Stromal cell of bone marrow (primary cell): Measurements from ENCODE around the gene SMYD4.
"Not testable (repeated sequence)": the region's sequence is repeated elsewhere in the genome, so short reads cannot be mapped to it uniquely, and the experiment has no call there.

ENCODE experiments used
- DNase-seq: peaks from one replicate; pipeline ENCODE4 v3.0.0-alpha.2; 2012; ENCODE audit warnings: low read depth

The SMYD4 gene

DNA sequence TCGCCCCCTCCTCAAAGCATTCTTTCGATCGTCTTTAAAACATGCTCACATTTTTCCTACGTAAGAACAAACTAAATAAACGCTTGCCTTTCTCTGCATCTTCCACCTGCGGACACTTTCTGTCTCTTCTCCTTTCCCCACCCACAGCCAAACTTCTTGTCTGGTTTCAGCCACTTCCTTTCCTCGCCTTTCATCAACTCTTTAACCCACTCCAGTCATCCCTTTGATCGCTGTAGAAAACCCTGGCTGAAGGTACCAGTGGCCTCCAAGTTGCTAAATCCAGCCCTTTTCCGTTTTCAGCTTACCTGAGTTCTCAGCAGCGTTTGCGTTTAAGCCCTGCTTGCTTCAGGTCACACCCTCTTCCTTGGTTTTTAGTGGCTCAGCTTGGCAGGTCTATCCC lies 586 bp upstream of the SMYD4 start:
- DNase-seq, result no peak

DNA sequence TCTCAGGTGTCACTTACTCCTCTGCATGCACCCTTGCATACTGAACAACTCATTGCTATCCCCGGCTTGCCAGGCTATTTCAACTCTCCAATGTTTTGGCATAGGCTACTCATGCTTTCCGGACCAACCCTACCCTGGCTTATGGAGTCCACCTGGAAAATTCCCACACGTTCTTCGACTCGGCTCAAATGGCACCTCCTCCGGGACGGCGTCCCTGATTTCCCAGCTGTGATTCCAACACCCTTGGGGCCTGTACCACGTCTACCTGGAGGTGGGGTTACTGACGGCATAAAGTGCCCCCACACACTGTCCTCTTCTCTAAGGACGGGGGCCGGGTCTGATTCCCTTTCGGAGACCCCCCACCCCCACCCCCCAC lies 498 bp downstream of the SMYD4 start:
- DNase-seq, result no peak

DNA sequence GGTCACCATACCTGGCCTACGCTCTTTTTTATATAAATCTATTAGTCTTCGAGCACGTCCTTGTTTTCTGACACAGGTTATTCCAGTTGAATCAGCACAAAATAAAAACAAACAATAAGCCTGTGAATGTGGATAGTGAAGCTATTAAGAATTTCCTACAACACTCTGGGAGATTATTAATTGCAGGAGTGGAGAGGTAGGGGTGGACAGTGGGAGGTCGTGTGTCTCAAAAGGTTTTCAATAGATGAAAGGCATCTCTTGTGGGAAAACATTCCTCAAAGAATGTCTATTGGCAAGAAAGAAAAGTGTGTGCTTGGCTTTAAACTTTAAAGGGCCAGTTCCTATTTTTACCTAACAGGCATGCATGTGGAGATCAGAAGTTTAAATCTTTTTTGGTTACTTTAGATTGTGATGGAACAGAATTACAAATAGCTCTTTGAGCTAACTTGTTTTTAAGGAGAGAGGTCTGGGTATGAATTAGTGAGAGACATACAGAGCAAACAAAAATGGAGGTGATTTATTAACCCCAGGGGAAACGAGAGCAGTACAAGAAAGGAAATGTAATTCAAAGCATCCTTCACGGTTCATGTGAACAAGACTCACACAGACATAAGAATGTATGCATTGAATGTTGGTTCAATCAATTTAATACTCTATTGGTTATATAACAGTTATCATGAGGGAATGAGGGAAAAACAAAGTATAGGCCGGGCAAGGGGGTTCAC lies 9.0 kb downstream of the SMYD4 start:
- no peak for DNase-seq

DNA sequence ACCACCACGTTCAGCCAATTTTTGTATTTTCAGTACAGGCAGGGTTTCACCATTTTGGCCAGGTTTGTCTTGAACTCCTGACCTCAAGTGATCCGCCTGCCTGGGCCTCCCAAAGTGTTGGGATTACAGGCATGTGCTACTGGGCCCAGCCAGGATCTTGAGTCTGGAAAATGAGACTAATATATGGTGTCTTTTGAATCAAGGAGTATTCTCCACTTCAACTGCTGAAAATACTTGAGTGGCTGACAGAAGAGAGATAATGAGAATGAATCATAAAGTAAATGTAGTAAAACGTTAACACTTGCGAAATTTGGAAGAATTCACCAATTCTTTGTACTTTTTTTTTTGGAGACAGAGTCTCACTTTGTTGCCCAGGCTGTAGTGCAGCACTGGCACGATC lies 16.6 kb downstream of the SMYD4 start:
- no peak for DNase-seq

DNA sequence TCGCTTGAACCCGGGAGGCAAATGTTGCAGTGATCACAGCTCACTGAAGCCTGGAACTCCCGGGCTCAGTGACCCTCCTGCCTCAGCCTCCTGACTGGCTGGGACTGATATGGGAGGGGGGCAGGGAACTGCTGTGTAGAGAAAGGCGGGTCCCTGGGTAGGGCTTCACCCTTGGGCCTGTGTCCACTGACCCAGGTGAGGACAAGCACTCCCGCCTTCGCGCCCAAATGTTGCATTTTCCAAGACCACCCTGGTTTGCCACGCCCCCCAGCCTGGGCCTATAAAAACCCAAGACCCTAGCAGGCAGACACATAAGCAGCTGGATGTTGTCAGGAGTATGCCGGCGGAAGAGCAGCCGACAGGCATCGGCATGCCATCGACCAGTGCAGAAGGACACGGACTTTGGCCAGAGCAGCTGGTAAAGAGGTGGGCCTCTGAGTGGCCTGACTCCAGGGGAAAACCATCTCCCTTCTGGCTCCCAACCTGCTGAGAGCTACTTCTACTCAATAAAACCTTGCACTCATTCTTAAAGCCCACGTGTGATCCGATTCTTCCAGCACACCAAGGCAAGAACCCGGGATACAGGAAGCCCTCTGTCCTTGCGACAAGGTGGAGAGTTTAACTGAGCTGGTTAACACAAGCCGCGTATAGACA lies 19.1 kb downstream of the SMYD4 start:
- DNase-seq, result no peak

DNA sequence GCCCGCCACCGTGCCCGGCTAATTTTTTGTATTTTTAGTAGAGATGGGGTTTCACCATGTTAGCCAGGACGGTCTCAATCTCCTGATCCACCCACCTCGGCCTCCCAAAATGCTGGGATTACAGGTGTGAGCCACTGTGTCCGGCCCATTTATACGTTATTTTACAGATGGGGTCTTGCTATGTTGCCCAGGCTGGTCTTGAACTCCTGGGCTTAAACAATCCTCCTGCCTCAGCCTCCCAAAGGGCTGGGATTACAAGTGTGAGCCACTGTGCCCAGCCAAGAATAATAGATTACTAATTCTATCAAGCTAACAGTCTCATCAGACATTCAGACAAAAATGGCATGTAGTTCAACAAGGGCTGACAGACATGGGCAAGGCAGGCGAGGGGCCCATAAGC lies 19.9 kb downstream of the SMYD4 start:
- not testable (repeated sequence) for DNase-seq

DNA sequence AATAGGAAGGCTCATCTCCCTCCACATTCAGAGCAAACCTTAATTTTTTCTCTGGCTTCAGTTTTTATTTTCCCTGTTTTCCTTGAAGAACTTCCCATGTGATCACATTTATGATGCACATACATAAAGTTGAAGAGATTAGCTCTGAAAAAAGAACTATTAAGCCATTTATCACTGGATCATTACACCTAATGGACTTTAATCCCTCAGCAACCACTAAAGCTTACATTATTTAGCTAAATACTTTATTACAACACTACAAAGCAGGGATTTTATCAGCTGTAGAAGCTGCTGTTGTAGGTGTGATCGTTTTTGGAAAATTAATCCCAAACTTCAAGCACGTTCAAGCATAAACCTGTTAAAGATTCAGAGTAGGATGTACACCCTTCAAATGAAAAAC lies 21.1 kb downstream of the SMYD4 start:
- no peak for DNase-seq

DNA sequence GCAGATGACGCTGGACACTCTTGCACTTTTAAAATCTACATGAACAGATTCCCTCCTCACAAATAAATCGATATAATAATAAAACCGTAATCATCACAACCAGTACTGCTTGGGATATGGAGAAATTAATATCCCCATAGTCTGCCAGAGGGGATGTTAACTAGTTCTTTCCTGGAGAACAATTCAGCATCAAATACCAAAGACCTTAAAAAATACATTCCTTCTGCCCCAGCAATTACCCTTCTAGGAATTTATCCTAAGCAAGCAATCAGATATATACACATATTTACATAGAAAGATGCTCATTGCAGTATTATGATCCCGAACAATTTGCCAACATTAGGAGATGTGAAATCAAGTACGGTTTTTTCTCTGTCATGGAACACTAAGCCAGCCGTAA lies 21.8 kb downstream of the SMYD4 start:
- no peak for DNase-seq

DNA sequence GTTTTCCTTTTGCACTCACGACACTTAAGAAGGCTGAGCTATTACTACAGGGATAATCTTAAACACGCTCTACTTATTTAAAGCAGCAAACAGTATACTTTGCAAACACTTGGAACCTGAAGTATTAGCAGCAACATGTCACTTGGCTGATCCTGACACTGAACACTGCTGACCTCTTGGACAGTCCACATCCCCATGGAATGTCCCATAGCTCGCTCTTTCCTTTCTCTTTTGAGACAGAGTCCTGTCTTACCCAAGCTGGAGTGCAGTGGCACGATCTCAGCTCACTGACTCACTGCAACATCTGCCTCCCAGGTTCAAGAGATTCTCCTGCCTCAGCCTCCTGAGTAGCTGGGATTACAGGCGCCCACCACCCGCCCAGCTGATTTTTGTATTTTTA lies 26.4 kb downstream of the SMYD4 start:
- no peak for DNase-seq

DNA sequence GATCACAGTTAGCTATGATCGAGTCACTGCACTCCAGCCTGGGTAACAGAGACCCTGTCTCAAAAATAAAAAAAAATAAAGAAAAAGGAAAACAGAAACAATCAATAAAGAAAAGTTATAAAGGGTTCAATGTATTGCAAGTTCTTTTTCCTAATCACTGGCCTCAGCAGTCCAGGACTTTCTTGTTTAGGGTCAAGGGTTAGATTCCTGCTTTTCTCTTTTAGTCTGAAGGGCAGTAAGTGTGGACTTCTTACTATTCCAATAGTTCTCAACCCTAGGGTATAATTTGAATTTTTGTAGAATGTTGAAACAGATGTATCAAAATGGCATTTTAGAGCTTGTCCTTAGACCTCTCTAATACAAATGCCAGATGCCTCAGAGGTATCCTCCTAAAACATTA lies 27.3 kb downstream of the SMYD4 start:
- no peak for DNase-seq

DNA sequence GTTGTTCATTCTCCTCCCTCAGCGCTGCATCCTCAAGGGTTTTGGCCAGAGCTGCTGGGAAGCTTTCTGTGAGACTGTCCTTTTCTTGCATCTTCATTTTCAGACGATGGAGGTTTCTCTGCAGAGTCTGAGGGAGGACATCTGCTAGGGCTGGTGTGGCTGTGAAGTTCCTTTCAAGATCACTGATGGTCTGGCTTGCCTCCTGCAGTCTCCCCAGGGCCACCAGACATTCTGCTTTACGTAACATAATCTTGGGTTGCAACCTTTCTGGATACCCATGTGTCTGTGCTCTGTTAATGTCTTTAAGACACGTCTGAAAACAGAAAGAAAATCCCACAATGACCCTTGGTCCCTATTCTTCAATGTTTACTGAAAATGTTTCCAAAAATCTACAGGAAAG lies 29.0 kb downstream of the SMYD4 start:
- DNase-seq, result no peak

DNA sequence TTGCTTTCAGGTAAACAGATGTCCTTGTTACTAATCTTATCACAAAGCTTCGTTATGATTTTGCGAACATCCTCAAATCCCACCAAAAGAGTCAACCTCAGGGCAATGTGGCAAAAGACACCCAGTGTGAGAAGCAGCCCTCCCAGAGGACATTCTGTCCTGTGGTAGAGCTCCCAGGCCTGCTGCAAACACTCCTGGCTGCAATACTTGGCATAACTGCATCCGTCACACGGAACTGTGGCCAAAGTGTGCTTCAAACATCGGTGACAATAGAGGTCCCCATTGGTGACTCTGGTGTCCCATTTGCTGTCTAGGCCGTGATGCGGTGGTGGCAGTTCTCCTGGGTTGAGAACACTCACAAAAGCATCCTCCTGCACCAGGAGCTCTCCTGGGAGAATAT lies 29.5 kb downstream of the SMYD4 start:
- DNase-seq, result no peak

DNA sequence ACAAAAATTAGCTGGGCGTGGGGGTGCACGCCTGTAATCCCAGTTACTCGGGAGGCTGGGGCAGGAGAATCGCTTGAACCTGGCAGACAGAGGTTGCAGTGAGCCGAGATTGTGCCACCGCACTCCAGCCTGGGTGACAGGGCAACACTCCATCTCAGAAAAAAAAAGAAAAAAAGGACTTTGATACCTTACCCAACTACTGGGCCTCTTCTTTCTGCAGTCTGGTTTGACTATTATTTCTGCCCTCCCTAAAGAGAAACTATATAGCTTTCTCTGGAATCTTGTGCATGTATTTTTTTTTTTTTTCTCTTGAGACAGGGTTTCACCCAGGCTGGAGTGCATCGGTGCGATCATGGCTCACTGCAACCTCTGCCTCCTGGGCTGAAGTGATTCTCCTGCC lies 31.9 kb downstream of the SMYD4 start:
- DNase-seq, result not testable (repeated sequence)

DNA sequence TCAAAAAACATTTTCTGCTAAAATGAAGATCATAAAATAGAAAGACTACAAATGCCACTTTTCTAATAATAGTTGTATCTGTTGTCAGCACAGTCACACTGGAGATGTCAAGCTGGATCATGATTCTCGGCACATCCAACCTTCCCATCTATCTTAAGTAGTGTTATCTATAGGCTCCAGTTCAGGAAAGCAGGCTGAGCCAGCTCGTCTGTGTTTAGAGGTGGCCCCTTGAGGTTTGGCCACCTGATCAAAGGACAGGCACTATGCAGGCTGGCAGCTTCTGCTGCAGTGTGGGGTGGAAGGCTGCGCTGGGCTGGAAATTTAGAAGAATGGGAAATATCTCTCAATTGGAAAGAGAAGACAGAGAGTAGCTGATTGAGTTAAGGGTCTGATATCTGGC lies 32.4 kb downstream of the SMYD4 start:
- no peak for DNase-seq

DNA sequence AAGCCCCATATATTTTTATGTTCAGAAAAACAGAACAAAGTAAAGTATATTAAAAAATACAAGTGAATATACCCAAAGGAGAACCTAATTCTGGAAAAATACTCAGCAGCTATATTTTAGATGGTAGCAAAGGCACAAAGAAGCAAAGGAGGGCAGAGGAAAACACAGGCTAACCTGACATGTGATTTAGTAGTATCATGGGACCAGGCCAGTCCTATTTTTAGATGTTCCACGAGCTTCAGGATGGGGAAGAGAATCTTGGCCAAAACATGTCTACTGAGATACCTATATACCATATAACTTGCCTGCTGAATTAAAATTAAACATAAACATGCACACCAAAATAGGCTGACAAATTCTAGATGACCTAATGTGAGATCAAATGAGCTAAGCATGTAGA lies 32.9 kb downstream of the SMYD4 start:
- DNase-seq, result no peak

DNA sequence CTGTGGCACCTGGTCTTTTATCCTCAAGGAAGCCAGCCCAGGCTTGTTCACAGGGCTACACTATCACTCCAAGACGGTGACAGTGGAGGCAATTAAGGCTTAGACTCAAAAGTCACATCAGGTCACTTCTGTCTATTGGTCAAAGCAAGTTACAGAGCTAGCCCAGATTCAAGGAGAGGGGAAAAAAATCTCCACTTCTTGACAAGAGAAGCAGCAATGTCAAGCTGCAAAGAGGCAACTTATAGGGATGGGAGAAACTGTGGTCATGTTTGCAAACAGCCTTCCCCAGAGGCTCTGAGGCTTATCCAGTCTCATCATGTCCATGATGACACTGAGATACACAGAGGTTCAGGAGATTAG lies 36.3 kb downstream of the SMYD4 start:
- DNase-seq, result no peak

DNA sequence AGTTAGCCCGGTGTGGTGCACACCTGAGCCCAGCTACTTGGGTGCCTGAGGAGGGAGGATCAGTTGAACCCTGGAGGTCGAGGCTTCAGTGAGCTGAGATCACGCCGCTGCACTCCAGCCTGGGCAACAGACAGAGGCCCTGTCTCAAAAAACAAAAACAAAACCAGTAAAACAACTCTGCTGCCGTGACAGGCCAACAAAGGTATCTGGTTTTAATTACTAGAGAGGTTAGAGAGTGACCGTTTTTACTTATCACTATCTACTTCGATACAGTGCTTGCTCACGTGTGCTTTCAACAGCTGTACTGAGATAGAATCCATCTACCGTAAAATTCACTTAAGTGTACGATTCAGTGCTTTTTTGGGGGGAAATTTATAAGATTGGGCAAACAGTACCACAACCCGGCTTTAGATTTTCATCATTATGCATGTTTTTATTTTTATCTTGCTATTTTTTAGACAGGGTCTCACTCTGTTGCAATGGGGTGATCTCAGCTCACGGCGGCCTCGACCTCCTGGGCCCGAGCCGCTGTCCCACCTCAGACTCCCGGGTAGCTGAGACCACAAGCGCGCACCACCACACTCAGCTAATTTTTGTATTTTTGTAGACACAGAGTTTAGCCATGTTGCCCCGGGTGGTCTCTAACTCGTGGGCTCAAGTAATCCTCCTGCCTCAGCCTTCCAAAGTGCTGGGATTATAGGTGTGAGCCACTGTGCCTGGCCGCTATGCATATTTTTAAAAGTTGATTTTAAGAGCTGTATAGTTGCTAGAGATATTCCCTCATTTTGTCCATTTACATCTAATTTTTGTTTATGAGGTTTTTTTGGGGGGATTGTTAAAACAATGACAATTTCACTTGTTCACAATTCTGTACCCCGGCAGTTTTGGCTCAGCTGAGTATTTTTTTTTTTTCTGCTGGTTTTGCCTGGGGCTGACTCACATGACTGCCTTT lies 36.9 kb downstream of the SMYD4 start:
- no peak for DNase-seq

DNA sequence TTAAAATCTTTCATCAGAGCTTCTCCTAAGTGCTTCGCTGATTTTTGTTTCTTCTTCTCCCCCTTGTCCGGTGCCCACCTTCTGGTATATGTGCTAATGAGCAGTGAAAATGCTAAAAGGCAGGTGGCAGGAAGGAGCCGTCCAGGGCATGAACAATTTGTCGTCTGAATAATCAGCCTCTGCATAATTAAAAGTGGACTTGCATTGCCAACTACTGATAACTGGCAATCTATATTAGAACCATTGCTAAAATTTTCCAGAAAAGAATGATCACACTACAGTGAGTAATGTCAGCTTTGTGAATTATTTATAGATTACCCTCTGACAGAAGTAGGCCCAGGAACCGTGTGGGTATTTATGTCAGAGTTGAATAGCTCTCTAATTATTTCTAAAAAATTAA lies 39.8 kb downstream of the SMYD4 start:
- DNase-seq, result no peak

DNA sequence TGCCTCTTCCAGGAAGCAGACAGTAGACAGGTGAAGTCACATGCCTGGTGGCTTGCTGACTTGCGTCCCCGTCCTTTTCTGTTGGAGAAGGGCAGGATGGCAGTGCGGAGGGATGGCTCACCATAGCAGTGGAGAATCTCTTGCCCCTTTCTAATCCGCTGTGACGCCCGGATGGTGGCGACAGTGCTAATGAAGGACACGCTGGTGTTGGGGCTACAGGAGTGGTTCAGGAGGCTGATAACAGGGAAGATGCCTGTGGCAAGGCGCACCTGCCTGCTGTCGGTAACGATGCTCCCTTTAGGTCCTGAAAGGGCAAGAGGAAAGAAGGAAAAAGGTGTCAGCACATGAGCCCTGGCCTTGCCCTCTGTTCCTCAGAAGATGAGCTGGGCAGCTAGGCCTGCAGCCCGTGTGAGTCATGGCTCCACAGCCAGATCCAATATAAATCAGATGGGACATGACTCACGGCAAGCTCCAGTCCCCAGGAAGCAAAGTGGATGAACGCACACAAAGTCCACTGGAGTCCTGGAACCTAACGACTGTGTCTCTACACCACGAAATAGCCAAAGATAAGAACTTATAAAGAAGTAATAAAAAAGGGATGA lies 42.3 kb downstream of the SMYD4 start:
- peak; percentile 93 for DNase-seq

DNA sequence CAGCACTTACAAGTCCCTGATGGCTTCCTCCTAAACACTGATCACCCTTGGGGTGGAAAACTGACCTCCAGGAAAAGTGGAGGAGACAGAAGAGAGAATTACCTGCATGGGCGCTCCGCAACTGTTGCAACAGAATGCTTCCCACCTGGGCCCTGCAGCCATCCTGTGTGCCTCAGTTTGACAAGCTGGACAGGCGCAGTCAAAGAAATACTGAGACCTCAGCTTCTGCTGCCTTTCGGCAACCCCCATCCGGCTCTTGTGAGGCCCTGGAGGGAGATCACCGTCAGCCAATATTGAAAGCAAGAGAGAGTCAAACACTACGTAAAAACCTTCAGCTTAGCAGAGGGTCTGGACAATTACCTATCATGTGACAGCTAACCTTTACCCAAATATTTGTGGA lies 43.0 kb downstream of the SMYD4 start:
- no peak for DNase-seq

DNA sequence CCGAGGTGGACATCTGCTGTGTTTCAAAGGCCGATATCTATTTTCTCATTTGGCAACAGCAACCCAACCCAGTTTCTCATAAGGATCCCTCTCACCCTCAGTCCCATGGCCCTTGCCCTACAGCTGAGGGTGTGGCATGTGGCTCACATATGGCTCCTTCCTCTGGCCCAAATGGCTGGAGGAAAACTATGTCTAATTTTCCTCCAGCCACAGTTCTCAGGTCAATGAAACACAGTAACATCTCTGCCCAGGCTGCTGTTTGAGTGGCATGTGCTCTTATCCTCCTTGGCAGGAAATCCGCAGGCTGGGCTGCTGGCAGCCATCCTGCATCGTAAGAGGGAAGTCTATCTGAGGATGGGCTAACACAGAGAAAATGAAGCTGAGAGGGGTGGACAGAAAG lies 43.8 kb downstream of the SMYD4 start:
- no peak for DNase-seq

DNA sequence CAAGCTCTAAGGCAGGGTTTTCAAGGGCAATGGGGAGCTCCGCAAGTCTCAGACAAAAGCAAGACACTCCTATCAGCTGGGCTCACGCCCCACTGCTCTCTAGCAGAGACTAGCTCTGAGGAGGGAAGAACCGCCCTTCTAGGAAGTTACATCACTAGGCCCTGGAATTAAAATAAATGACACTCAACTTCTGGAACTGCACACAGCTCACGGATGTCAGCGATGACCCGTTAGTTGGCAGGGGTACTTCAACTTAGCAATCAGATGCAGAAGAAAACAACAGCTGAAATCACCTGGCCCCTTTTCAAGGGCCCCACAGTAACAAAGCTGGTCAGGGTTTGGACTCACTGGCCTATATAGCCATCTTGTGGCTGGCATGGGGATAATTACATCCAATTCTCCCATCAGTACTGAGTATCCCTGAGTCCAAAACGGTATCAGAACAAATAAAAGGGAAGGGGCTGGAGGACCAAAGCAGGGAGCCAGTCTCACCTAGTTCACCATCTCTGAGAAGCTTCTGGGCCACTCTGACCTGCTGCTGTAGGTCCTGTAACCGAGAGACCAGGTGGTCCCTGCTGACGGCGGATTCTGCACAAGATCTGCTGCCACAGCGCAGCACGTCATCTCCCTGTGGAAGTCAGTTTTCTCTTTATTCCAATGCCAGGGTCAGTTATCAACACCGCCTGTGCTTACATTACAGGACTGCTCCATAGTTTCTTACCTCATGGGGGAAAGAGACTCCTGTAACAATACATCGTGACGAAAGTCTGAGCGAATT lies 45.7 kb downstream of the SMYD4 start:
- peak; percentile 91 for DNase-seq
